Bronchial epithelial cell (primary cell): ENCODE results near the gene DMBX1. TPM values are rescaled to one million over a fixed set of nuclear protein-coding genes. Genes with fewer than 3 reads are reported as not detected.

Experiments used
- DNase-seq: peaks from one replicate; pipeline ENCODE4 v3.0.0-alpha.2; 2010; ENCODE audit warnings: low read depth
- FAIRE-seq: peaks from 2 replicates; lab custom pipeline; 2011; peaks lifted over from hg19 to GRCh38; lab: Jason Lieb, UNC
- H3K27me3 ChIP-seq: 2 replicates; pipeline ENCODE4 v1.5.1; 2011; ENCODE audit warnings: low read length; ENCODE audit not compliant: control insufficient read depth, insufficient read depth
- H3K36me3 ChIP-seq: 2 replicates; pipeline ENCODE4 v1.5.1; 2011; ENCODE audit warnings: low read length; ENCODE audit not compliant: control insufficient read depth, insufficient read depth
- H3K4me3 ChIP-seq: 2 replicates; pipeline ENCODE4 v1.5.1; 2011; ENCODE audit warnings: mild to moderate bottlenecking, low read depth, low read length, control low read depth
- total RNA-seq: library from RNA; depleted of rRNA; stranded (reverse); fragments of >200 nt; gene quantifications from 2 replicates; pipeline ENCODE4 v1.2.1, GENCODE V29; 2014
- TF ChIP-seq, protein P1 (sequence below): IDR thresholded peaks from 2 replicates; pipeline ENCODE4 v1.5.1; 2011; ENCODE audit warnings: mild to moderate bottlenecking, moderate library complexity, low read length, control low read depth, inconsistent platforms; ENCODE audit not compliant: insufficient read depth, severe bottlenecking

DMBX1 gene
- total RNA-seq, 1 donor from 2014 or later: not detected

GRCh38 chr1:46446646-46447498, 42.8 kb upstream of the DMBX1 start:
- TF ChIP-seq, protein P1, sequence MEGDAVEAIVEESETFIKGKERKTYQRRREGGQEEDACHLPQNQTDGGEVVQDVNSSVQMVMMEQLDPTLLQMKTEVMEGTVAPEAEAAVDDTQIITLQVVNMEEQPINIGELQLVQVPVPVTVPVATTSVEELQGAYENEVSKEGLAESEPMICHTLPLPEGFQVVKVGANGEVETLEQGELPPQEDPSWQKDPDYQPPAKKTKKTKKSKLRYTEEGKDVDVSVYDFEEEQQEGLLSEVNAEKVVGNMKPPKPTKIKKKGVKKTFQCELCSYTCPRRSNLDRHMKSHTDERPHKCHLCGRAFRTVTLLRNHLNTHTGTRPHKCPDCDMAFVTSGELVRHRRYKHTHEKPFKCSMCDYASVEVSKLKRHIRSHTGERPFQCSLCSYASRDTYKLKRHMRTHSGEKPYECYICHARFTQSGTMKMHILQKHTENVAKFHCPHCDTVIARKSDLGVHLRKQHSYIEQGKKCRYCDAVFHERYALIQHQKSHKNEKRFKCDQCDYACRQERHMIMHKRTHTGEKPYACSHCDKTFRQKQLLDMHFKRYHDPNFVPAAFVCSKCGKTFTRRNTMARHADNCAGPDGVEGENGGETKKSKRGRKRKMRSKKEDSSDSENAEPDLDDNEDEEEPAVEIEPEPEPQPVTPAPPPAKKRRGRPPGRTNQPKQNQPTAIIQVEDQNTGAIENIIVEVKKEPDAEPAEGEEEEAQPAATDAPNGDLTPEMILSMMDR: peak; percentile 97
- no peaks in the 10 kb centered on the region for H3K36me3 ChIP-seq
- peaks cover 17% of the 10 kb centered on the region for H3K27me3 ChIP-seq
- no peak overlapping the region for H3K4me3 ChIP-seq
- FAIRE-seq: peak; percentile 90
- DNase-seq: peak; percentile 62

- FAIRE-seq (no peak), DNase-seq (no peak)
- Histone ChIP-seq H3K27me3 (peaks cover 17% of the 10 kb centered on the region), H3K4me3 (no peak overlapping the region), H3K36me3 (no peaks in the 10 kb centered on the region)
- TF ChIP-seq, protein P1: no peak
Observed at GRCh38 chr1:46447499-46448108, 42.0 kb upstream of the DMBX1 start.

DNA sequence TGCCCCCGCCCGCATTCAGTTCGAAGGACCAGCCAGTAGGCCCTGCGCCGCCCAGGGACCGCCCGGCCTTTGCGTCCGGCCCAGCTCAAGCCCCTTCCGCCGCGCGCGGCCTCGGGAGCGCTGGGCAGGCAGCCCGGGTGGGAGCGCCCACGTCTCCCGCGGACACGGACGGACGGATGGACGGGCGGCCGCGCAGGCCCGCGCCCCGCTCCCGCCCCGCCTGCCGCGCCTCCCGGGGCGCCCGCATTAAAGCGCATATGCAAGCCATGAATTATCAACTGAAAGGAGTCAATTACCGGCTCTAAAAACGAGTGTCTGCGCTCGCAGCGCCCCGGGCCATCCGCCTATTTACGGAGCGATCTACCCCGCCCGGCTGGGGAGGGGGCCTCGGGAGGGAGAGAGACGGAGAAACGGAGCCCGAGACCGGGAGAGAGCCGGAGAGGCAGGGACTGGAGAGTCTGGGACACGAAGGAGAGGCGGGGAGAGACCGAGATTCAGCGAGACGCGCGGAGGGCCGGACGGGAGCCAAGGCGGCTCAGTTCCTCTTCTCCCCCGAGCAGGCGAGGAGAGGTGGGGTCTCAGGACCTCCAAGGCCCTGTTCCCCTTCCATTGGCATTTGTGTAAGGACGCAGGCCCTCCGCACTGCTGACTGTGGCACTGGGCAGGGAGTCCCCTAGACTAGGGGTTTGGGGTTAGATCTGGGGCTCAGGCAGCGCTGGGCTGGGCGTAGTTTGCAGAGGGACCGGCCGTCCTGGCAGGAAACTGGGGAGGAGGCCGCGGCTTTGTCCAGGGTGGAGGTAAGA, 41.3 kb upstream of the DMBX1 start:
- no peak for FAIRE-seq
- no peak for DNase-seq
- no peaks in the 10 kb centered on the region for H3K36me3 ChIP-seq
- TF ChIP-seq, protein P1: no peak
- H3K4me3 ChIP-seq: no peak overlapping the region
- peaks cover 18% of the 10 kb centered on the region for H3K27me3 ChIP-seq

DNA sequence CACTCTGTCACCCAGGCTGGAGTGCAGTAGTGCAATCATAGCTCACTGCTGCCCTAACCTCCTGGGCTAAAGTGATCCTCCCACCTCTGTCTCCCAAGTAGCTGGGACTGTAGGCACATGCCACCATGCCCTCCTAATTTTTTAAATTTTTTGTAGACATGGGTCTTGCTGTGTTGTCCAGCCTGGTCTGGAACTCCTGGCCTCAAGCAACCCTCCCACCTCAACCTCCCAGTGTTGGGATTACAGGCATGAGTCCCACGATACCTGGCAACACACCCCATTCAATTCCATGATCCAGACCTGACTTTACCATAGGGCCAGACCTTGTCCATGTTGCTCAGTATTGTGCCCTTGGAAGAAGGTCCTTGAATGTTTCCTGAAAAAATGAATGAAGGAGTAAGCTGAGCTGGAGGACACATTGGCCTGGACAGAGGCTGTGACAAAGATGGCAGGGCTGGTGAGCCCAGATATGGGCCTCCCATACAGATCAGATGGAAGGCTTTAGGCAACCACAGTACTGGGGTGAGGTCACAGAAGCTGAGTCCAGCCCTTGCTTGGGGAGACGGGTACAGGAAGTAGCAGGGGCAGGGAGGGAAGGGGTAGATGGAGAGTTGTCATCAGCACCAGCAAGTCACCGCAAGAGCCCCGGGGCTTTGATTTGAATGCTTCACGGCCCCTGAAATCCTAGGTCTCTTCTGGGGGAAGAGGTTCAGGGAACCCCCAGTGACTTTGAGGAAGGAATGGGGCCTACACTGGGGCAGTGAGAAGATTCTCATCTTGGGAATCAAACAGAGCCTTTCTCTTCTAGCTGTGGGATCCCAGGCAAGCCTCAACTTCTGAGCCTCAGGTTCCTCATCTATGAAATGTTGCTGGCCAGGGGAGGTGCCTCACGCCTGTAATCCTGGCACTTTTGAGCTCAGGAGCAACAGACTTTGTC, 40.1 kb upstream of the DMBX1 start:
- peaks cover 21% of the 10 kb centered on the region for H3K27me3 ChIP-seq
- TF ChIP-seq, protein P1: no peak
- no peak overlapping the region for H3K4me3 ChIP-seq
- FAIRE-seq (no peak), DNase-seq (no peak)
- H3K36me3 ChIP-seq: no peaks in the 10 kb centered on the region

DNA sequence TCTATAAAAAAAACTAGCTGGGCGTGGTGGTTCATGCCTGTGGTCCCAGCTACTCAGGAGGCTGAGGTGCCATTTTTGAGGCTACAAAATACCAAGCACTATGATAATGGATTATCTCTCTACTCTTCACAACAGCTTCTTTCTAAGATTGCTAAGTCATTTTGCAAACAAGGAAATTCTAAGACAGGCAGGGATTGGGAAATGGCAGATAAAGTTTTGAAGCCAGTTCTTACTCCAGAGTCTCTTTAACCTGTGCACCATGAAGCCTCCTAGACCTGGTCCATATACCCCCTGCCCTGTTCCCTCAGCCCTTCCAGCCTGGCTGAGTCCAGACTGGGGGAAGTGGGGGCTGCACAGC, 39.5 kb upstream of the DMBX1 start:
- TF ChIP-seq, protein P1: no peak
- no peak overlapping the region for H3K4me3 ChIP-seq
- H3K27me3 ChIP-seq: peaks cover 21% of the 10 kb centered on the region
- H3K36me3 ChIP-seq: no peaks in the 10 kb centered on the region
- no peak for FAIRE-seq
- DNase-seq: no peak
